Activated gamma-delta T cell treated with anti-CD3 and anti-CD28 coated beads, Interleukin-2, amount 50 U/mL, for 16 hours (primary cell): ENCODE data around the gene OR2H1.

ENCODE experiments used
- DNase-seq: peaks from one replicate; pipeline ENCODE4 v3.0.0-alpha.2; 2020; ENCODE audit warnings: low read depth

The OR2H1 gene

GRCh38 chr6:29510746-29511300, 53.9 kb downstream of the OR2H1 start:
- no peak for DNase-seq
